PC-9 (cell line): ENCODE results near the gene AP3B1. TPM values are rescaled to one million over a fixed set of nuclear protein-coding genes. Genes with fewer than 3 reads are reported as not detected.
A peak's percentile ranks its signal among the peaks of the same experiment; 100 is the strongest.

Experiments
- BruUV-seq: library from RNA; stranded (reverse); fragments of 400-500 nt; replicated peaks from 2 replicates; lab custom pipeline; 2021; lab: Mats Ljungman, UMichigan
- CTCF ChIA-PET: fragments of 300-600 bp; sonication (Branson Sonifier 250); formaldehyde crosslinking; loops from one replicate; lab custom pipeline; 2022; ENCODE audit warnings: antibody characterized with exemption; lab: Charles Lee
- POLR2A ChIA-PET: fragments of 300-600 bp; sonication (Branson Sonifier 250); formaldehyde crosslinking; loops from one replicate; lab custom pipeline; 2022; ENCODE audit warnings: antibody characterized with exemption; ENCODE audit not compliant: unreplicated experiment; lab: Charles Lee
- DNase-seq, 2 experiments: peaks; one replicate each; pipeline versions ENCODE4 v3.0.0 to v3.0.0-alpha.2; 2015 to 2022; ENCODE audit warnings: mixed read lengths in 1 of 2
- H2AFZ ChIP-seq: fragments of 200-600 bp; sonication (generic); 2 replicates; pipeline ENCODE4 v1.8.1; 2017; ENCODE audit warnings: antibody characterized with exemption
- H3F3A ChIP-seq: fragments of 200-600 bp; sonication (generic); 2 replicates; pipeline ENCODE4 v1.8.1; 2017; ENCODE audit warnings: antibody characterized with exemption, mild to moderate bottlenecking, low read depth; ENCODE audit not compliant: insufficient read depth
- H3K27ac ChIP-seq: fragments of 200-600 bp; sonication (generic); 2 replicates; pipeline ENCODE4 v1.6.1; 2016; ENCODE audit warnings: mixed run types
- H3K27me3 ChIP-seq: fragments of 200-600 bp; sonication (generic); 2 replicates; pipeline ENCODE4 v1.6.1; 2016; ENCODE audit warnings: low read depth, mixed run types; ENCODE audit not compliant: insufficient read depth
- H3K36me3 ChIP-seq: fragments of 200-600 bp; sonication (generic); 2 replicates; pipeline ENCODE4 v1.6.1; 2016; ENCODE audit warnings: low read depth, mixed run types
- H3K4me1 ChIP-seq: fragments of 200-600 bp; sonication (generic); replicated peaks from 2 replicates; pipeline ENCODE4 v1.6.1; 2016; ENCODE audit warnings: mixed run types; ENCODE audit not compliant: insufficient read depth
- H3K4me2 ChIP-seq: fragments of 200-600 bp; sonication (generic); 2 replicates; pipeline ENCODE4 v1.6.1; 2017; ENCODE audit warnings: mixed run types
- H3K4me3 ChIP-seq: fragments of 200-600 bp; sonication (generic); 2 replicates; pipeline ENCODE4 v1.6.1; 2016; ENCODE audit warnings: mixed run types
- H3K79me2 ChIP-seq: fragments of 200-600 bp; sonication (generic); 2 replicates; pipeline ENCODE4 v1.6.1; 2017; ENCODE audit warnings: low read depth, mixed run types
- H3K9me2 ChIP-seq: fragments of 200-600 bp; sonication (generic); 2 replicates; pipeline ENCODE4 v1.8.1; 2017; ENCODE audit warnings: mild to moderate bottlenecking; ENCODE audit not compliant: insufficient read depth
- H3K9me3 ChIP-seq: fragments of 200-600 bp; sonication (generic); 2 replicates; pipeline ENCODE4 v1.8.1; 2016; ENCODE audit warnings: low read depth; ENCODE audit not compliant: insufficient read depth
- H4K20me1 ChIP-seq: fragments of 200-600 bp; sonication (generic); 2 replicates; pipeline ENCODE4 v1.8.1; 2017; ENCODE audit not compliant: insufficient read depth
- CTCF ChIP-seq: fragments of 200-600 bp; sonication (generic); conservative IDR thresholded peaks from 2 replicates; pipeline ENCODE4 v1.6.1; 2017; ENCODE audit warnings: mixed run types, antibody characterized with exemption, mild to moderate bottlenecking, moderate library complexity
- EZH2 ChIP-seq: fragments of 200-600 bp; sonication (generic); IDR thresholded peaks from 2 replicates; pipeline ENCODE4 v1.8.0; 2017; ENCODE audit warnings: antibody characterized with exemption, low read depth
- intact Hi-C: fragments of 100-400 bp; cut with micrococcal nuclease; formaldehyde crosslinking; loops from one replicate; pipeline ENCODE4 v1.10.0; 2022; ENCODE audit not compliant: unreplicated experiment
- total RNA-seq: library from RNA; stranded (reverse); gene quantifications from 2 replicates; pipeline ENCODE4 v1.2.3, GENCODE V29; 2021

Gene AP3B1
- total RNA-seq, 1 experiment from 2014 or later, result 44.0 TPM

- Histone ChIP-seq H2AFZ (no peak overlapping the region), H3K9me2 (no peaks in the 10 kb centered on the region), H3K27ac (no peak overlapping the region), H3F3A (no peaks in the 10 kb centered on the region), H3K4me3 (no peak overlapping the region), H3K27me3 (no peaks in the 10 kb centered on the region), H3K4me2 (no peak overlapping the region), H4K20me1 (no peaks in the 10 kb centered on the region), H3K9me3 (no peaks in the 10 kb centered on the region; the same call in 1 of the 2 replicates), H3K4me1 (no peaks in the 10 kb centered on the region), H3K36me3 (no peaks in the 10 kb centered on the region), H3K79me2 (no peaks in the 10 kb centered on the region)
- DNase-seq, result no peak
- ChIA-PET POLR2A (no interaction called here), CTCF (no interaction called here)
- peak; percentile 64 for TF ChIP-seq CTCF
- no peak for TF ChIP-seq EZH2
- intact Hi-C loops, result loop anchor here (2.0 kb wide), 1 partner anchor 602 kb away; no protein-coding TSS in a partner anchor
- BruUV-seq, result no TSS peak
Observed at GRCh38 chr5:78162253-78162862, 132.1 kb downstream of the AP3B1 start.

- H3F3A ChIP-seq, result no peaks in the 10 kb centered on the region
- H3K36me3 ChIP-seq, result peaks cover 14% of the 10 kb centered on the region; the same call in 1 of the 2 replicates
- TF ChIP-seq EZH2, result no peak
- TF ChIP-seq CTCF, result no peak
- no peak for DNase-seq
- intact Hi-C loops, result no loop called here
- no TSS peak for BruUV-seq
- no peak overlapping the region for H3K4me3 ChIP-seq
- CTCF ChIA-PET, result no interaction called here
- POLR2A ChIA-PET, result no interaction called here
- H3K4me2 ChIP-seq, result no peak overlapping the region
- no peaks in the 10 kb centered on the region for H3K9me2 ChIP-seq
- H3K27ac ChIP-seq, result no peak overlapping the region
- H3K9me3 ChIP-seq, result no peaks in the 10 kb centered on the region; the same call in 1 of the 2 replicates
- H2AFZ ChIP-seq, result no peak overlapping the region
- no peaks in the 10 kb centered on the region for H3K79me2 ChIP-seq
- H4K20me1 ChIP-seq, result no peaks in the 10 kb centered on the region
- no peaks in the 10 kb centered on the region for H3K27me3 ChIP-seq
- no peaks in the 10 kb centered on the region for H3K4me1 ChIP-seq
Observed at GRCh38 chr5:78157001-78157400, 137.5 kb downstream of the AP3B1 start.

DNA sequence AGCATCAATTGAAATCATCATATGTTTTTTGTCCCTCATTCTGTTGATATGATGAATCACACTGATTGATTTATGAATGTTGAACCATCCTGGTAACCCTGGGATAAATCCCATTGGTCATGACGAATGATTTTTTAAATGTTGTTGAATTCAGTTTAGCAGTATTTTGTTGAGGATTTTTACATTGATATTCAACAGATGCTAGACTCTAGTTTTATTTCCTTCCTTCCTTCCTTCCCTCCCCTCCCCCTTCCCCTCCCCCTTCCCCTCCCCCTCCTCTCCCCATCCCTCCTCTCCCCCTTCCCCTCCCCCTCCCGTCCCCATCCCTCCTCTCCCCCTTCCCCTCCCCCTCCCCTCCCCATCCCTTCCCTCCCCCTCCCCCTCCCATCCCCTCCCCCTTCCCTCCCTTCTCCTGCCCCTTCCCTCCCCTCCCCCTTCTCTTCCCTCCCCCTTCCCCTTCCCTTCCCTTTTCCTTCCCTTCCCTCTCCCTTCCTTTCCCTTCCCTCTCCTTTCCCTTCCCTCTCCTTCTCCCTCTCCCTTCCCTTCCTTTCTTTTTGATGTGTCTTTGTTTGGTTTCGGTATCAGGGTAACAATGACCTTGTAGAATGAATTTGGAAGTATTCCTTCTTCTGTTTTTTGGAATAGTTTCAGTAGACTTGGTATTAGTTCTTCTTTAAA, 142.8 kb downstream of the AP3B1 start:
- no peak overlapping the region for H2AFZ ChIP-seq
- CTCF ChIA-PET, result no interaction called here
- H3K27ac ChIP-seq, result no peak overlapping the region
- no peaks in the 10 kb centered on the region for H3K4me1 ChIP-seq
- peaks cover 14% of the 10 kb centered on the region; the same call in 1 of the 2 replicates for H3K36me3 ChIP-seq
- H3K9me3 ChIP-seq, result no peaks in the 10 kb centered on the region
- POLR2A ChIA-PET, result no interaction called here
- H3K9me2 ChIP-seq, result no peaks in the 10 kb centered on the region
- no peaks in the 10 kb centered on the region for H3K79me2 ChIP-seq
- H3F3A ChIP-seq, result no peaks in the 10 kb centered on the region
- TF ChIP-seq EZH2 (no peak), CTCF (no peak)
- no peak overlapping the region for H3K4me3 ChIP-seq
- no peaks in the 10 kb centered on the region for H4K20me1 ChIP-seq
- no TSS peak for BruUV-seq
- H3K27me3 ChIP-seq, result no peaks in the 10 kb centered on the region
- no peak overlapping the region for H3K4me2 ChIP-seq
- no peak for DNase-seq
- intact Hi-C loops, result no loop called here
